ENCODE measurements around the gene HTR3E. TPM values are rescaled to one million over a fixed set of nuclear protein-coding genes. Genes with fewer than 3 reads are reported as not detected.
A peak's percentile ranks its signal among the peaks of the same experiment; 100 is the strongest.
"Not testable (repeated sequence)": the region's sequence is repeated elsewhere in the genome, so short reads cannot be mapped to it uniquely, and the experiment has no call there.

Gene HTR3E
- total RNA-seq, 8 experiments from 2014 or later: 0.05 to 0.49 (median 0.25) TPM; not detected in 1

- Histone ChIP-seq H3K27ac (no peak overlapping the region), H3K4me3 (no peak overlapping the region), H3K4me1 (replicated peaks in 1 of 2) (no peaks in the 10 kb centered on the region)
- in situ Hi-C loops (cut with MboI; ENCODE audit: low pct_unique_long_range_greater_than_20kb in 2 of 9, low sequenced_read_pairs in 9 of 9, unreplicated experiment in 9 of 9): no loop called here
- ATAC-seq (replicated peaks in 6 of 8): no peak
- 60 to 100% (median 86%) methylated on average over 1 to 8 of the region's 8 CpGs; no CpG with 5 or more reads in 2 of the 10 experiments for WGBS, 10 experiments
These were observed 48.9 kb downstream of the HTR3E start for GRCh38 chr3:184145751-184146270.

- Histone ChIP-seq H3K4me1 (replicated peaks in 1 of 2) (no peaks in the 10 kb centered on the region), H3K27ac (no peak overlapping the region), H3K4me3 (no peak overlapping the region)
- WGBS, 10 experiments: 80 to 100% (median 89%) methylated on average over 1 to 3 of the region's 3 CpGs; no CpG with 5 or more reads in 2 of the 10 experiments
- ATAC-seq (replicated peaks in 6 of 8): no peak
- in situ Hi-C loops (cut with MboI; ENCODE audit: low pct_unique_long_range_greater_than_20kb in 2 of 9, low sequenced_read_pairs in 9 of 9, unreplicated experiment in 9 of 9): no loop called here
These were observed 51.2 kb downstream of the HTR3E start for GRCh38 chr3:184148076-184148475.

DNA sequence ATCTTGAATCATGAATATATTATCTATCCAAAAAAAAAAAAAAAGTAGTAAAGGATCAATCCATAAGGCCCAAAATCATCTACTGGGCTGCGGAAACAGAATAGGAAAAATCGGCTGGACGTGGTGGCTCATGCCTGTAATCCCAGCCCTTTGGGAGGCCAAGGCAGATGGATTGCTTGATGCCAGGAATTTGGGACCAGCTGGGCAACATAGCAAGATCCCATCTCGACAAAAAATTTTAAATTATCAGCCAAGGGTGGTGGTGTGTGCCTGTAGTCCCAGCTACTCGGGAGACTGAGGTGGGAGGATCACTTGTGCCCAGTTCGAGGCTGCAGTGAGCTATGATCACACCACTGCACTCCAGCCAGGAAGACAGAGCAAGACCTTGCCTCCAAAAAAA, 52.3 kb downstream of the HTR3E start:
- in situ Hi-C loops (cut with MboI; ENCODE audit: low pct_unique_long_range_greater_than_20kb in 2 of 9, low sequenced_read_pairs in 9 of 9, unreplicated experiment in 9 of 9): no loop called here
- 75 to 100% (median 95%) methylated on average over 1 to 6 of the region's 6 CpGs for WGBS, 10 experiments
- Histone ChIP-seq H3K4me3 (no peak overlapping the region), H3K4me1 (replicated peaks in 1 of 2) (peaks cover under 1 to 7% of the 10 kb centered on the region in 2 donors), H3K27ac (no peak overlapping the region)
- no peak for ATAC-seq (replicated peaks in 6 of 8)

GRCh38 chr3:184149770-184150169, 52.9 kb downstream of the HTR3E start:
- 30 to 71% (median 50%) methylated on average over 2 of the region's 6 CpGs; no CpG with 5 or more reads in 7 of the 10 experiments for WGBS, 10 experiments
- peak in 3 of 8 experiments; percentile 34 to 75 (median 44) for ATAC-seq (replicated peaks in 6 of 8)

GRCh38 chr3:184154885-184155643, 58.2 kb downstream of the HTR3E start, which contains the start of gene DVL3:
TSS of gene DVL3 (plus strand) at chr3:184155377. CDS start at chr3:184155636, 259 bp downstream.
- ATAC-seq (replicated peaks in 6 of 8): peak; percentile 71 to 85 (median 80)
- H3K4me3 ChIP-seq: peak within 1 kb of the TSS; percentile 61 to 85 (median 74)
- peak within 1 kb of the TSS; percentile 89 to 92 for H3K27ac ChIP-seq
- peaks cover 15 to 19% of the 10 kb centered on the region in 2 donors for H3K4me1 ChIP-seq (replicated peaks in 1 of 2)
- 0 to 8% (median 0%) methylated on average over 1 to 3 of the region's 84 CpGs; no CpG with 5 or more reads in 5 of the 10 experiments for WGBS, 10 experiments
- in situ Hi-C loops (cut with MboI; ENCODE audit: low pct_unique_long_range_greater_than_20kb in 2 of 9, low sequenced_read_pairs in 9 of 9, unreplicated experiment in 9 of 9): no loop called here

More at GRCh38 chr3:184149770-184150169, 52.9 kb downstream of the HTR3E start:
- in situ Hi-C loops (cut with MboI; ENCODE audit: low pct_unique_long_range_greater_than_20kb in 2 of 9, low sequenced_read_pairs in 9 of 9, unreplicated experiment in 9 of 9); H3K27ac ChIP-seq; H3K4me3 ChIP-seq; H3K4me1 ChIP-seq (replicated peaks in 1 of 2): not testable (repeated sequence)

GRCh38 chr3:184155644-184156521, 59.0 kb downstream of the HTR3E start:
- in situ Hi-C loops (cut with MboI; ENCODE audit: low pct_unique_long_range_greater_than_20kb in 2 of 9, low sequenced_read_pairs in 9 of 9, unreplicated experiment in 9 of 9): no loop called here
- Histone ChIP-seq H3K4me1 (replicated peaks in 1 of 2) (peaks cover 15 to 19% of the 10 kb centered on the region in 2 donors), H3K4me3 (peak overlapping the region; percentile 61 to 85 (median 74)), H3K27ac (peak overlapping the region; percentile 89 to 92)
- peak; percentile 16 to 36 (median 29) for ATAC-seq (replicated peaks in 6 of 8)
- 0% methylated on average over 2 to 17 of the region's 47 CpGs; no CpG with 5 or more reads in 5 of the 10 experiments for WGBS, 10 experiments

GRCh38 chr3:184156522-184156955, 59.7 kb downstream of the HTR3E start:
- Histone ChIP-seq H3K27ac (peak overlapping the region; percentile 89 to 92), H3K4me3 (peak overlapping the region; percentile 61 to 85 (median 74)), H3K4me1 (replicated peaks in 1 of 2) (peaks cover 15 to 19% of the 10 kb centered on the region in 2 donors)
- 0% methylated on average over 1 to 4 of the region's 6 CpGs; no CpG with 5 or more reads in 8 of the 10 experiments for WGBS, 10 experiments
- in situ Hi-C loops (cut with MboI; ENCODE audit: low pct_unique_long_range_greater_than_20kb in 2 of 9, low sequenced_read_pairs in 9 of 9, unreplicated experiment in 9 of 9): no loop called here
- ATAC-seq (replicated peaks in 6 of 8): peak; percentile 8 to 72 (median 61)

Other genes with a start within 250 kb of the HTR3E start
- gene PARL, start 212.2 kb upstream of the HTR3E start, total RNA-seq: 10 to 100 TPM; 33.7 to 68.8 (median 47.3) TPM
- 10 to 100 TPM; 25.7 to 93.7 (median 36.4) TPM for gene ABCC5, start 79.2 kb upstream of the HTR3E start, total RNA-seq
- gene HTR3D, start 65.3 kb upstream of the HTR3E start, total RNA-seq: not detected
- not detected for gene HTR3C, start 44.0 kb upstream of the HTR3E start, total RNA-seq
- 10 to 100 TPM; 24.7 to 60.9 (median 37.4) TPM for gene EIF2B5, start 38.3 kb downstream of the HTR3E start, total RNA-seq
- gene DVL3, start 58.3 kb downstream of the HTR3E start, total RNA-seq: 10 to 100 TPM; 23.1 to 64.8 (median 34.6) TPM
- 100 to 1,000 TPM; 218 to 443 (median 274) TPM for gene AP2M1, start 77.8 kb downstream of the HTR3E start, total RNA-seq
- 10 to 100 TPM; 21.6 to 67.9 (median 40.6) TPM for gene ABCF3, start 89.1 kb downstream of the HTR3E start, total RNA-seq
- 1 to 10 TPM in 5 of 8 experiments, under 1 TPM in 3; 0.36 to 3.3 (median 1.7) TPM for gene VWA5B2, start 132.5 kb downstream of the HTR3E start, total RNA-seq
- gene ALG3, start 151.9 kb downstream of the HTR3E start, total RNA-seq: 10 to 100 TPM; 19.9 to 65.3 (median 42.0) TPM
- gene EEF1AKMT4, start 152.6 kb downstream of the HTR3E start, total RNA-seq: 10 to 100 TPM in 2 of 8 experiments, 1 to 10 TPM in 6; 4.6 to 15.0 (median 8.0) TPM
- 10 to 100 TPM in 1 of 8 experiments, 1 to 10 TPM in 4, under 1 TPM in 1, not detected in 2; 0.31 to 16.2 (median 6.5) TPM for gene CAMK2N2, start 164.5 kb downstream of the HTR3E start, total RNA-seq
- 1 to 10 TPM in 1 of 8 experiments, under 1 TPM in 6, not detected in 1; 0.05 to 1.1 (median 0.46) TPM for gene ECE2, start 179.0 kb downstream of the HTR3E start, total RNA-seq
- gene PSMD2, start 202.2 kb downstream of the HTR3E start, total RNA-seq: 100 to 1,000 TPM; 130 to 248 (median 185) TPM
- gene EIF4G1, start 217.5 kb downstream of the HTR3E start, total RNA-seq: 100 to 1,000 TPM; 103 to 454 (median 182) TPM
- gene FAM131A, start 240.5 kb downstream of the HTR3E start, total RNA-seq: 10 to 100 TPM in 6 of 8 experiments, 1 to 10 TPM in 2; 7.1 to 46.1 (median 30.7) TPM